ENCODE measurements around the gene TNFRSF19.
"Not testable (repeated sequence)": the region's sequence is repeated elsewhere in the genome, so short reads cannot be mapped to it uniquely, and the experiment has no call there.

The TNFRSF19 gene

DNA sequence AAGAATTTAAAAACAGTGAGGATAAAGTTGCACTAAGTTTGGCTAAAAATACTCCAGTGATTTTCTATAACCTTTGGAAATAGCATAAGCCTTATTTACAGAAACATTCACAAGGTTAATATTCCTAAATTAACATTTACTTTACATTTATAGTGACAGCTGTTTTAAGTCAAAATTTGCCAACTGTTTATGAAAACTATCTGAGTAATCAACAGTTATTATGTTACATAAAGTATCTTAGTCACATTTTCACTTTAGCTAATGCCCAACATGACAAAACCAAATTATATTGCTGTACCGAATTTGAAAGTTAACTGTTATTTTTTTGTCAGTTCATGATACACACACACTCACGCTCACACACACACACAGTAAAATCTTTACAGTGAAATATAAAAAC is 1.2 kb downstream of the TNFRSF19 start:
- no peak for DNase-seq

GRCh38 chr13:23572836-23573235 is 2.6 kb downstream of the TNFRSF19 start:
- DNase-seq = no peak

GRCh38 chr13:23574421-23575145 is 4.4 kb downstream of the TNFRSF19 start:
- no peak for DNase-seq

DNA sequence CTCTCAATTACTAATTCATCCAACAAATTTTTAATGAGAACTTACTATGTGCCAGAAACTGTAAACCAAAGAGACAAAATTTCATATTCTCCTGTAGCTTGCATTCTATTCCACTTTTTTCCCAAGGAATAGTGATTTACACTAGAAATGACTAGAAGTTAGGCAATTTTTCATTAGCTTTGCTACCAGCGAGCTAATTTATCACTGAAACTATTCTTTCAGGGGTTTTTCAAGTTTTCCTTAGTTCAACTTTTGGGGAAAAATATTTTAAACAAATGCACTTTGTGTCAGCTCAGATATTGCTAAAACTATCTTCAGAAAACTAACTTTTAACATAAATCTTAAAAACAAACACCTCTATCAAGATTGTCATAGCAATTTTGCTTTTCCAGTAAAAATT is 5.4 kb downstream of the TNFRSF19 start:
- DNase-seq = no peak

GRCh38 chr13:23578411-23579071 is 8.3 kb downstream of the TNFRSF19 start:
- DNase-seq = peak; percentile 70

DNA sequence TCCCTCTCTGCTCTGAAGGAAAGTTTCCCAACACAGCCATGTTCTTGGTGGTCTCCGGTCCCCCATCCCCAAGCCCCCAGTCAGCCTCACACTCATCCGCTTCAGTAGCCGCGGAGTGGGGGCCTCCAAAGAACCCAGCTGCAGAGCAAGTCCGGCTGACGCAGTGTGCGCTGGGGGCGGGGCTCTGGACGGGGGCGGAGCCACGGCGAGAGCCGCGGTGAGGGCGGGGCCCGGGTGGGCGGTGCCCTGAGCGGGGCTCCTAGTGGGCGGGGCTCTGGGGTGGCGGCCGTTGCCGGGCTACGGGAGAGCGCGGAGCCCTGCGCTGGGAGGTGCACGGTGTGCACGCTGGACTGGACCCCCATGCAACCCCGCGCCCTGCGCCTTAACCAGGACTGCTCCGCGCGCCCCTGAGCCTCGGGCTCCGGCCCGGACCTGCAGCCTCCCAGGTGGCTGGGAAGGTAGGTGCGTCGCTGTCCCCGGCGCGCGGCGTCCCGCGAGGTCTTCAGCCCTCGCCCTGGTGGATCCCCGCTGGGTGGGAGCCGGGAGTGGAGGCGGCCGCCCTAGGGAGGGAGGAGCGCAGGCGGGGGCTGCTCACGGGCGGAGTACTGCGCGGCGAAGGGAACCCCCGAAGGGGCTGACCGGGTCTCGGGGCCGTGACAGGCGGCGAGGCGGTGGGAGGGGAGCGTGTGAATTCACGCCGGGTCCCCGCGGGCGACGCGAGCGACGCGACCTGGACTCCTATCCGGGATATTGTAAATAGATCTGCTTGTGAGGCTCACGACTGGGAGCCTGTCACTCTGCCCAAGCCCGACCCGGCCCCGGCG is 9.1 kb downstream of the TNFRSF19 start:
- peak; percentile 94 for DNase-seq

GRCh38 chr13:23579896-23580683 is 9.9 kb downstream of the TNFRSF19 start:
- no peak for DNase-seq

- no peak for DNase-seq
Observed at GRCh38 chr13:23580684-23581060, 10.5 kb downstream of the TNFRSF19 start.

- no peak for DNase-seq
Observed at GRCh38 chr13:23583491-23583890, 13.3 kb downstream of the TNFRSF19 start.

GRCh38 chr13:23584275-23584674 is 14.1 kb downstream of the TNFRSF19 start:
- no peak for DNase-seq

GRCh38 chr13:23586336-23586735 is 16.1 kb downstream of the TNFRSF19 start:
- no peak for DNase-seq

DNA sequence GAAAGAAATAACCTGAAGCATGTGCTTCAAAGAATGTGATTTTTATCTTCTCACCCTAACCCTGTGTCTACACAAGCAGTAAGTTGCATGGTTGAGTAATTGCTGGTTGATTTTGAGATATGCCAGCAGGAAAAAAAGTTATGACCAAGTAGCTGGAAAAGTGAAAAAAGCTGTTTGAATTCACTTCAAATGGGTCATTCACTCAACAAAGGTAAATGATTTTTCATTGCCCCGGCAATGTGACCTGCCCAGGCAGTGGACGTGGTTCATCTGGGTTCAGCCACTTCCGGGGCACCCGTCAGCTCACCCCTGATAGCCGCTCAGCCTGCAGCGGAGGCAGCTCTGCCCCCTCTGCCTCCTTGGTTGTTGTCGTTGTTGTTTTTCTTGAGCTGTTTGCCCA is 18.5 kb downstream of the TNFRSF19 start:
- DNase-seq = no peak

- no peak for DNase-seq
Observed at GRCh38 chr13:23592596-23592995, 22.4 kb downstream of the TNFRSF19 start.

GRCh38 chr13:23593148-23593547 is 22.9 kb downstream of the TNFRSF19 start:
- no peak for DNase-seq

- DNase-seq = not testable (repeated sequence)
Observed at GRCh38 chr13:23594290-23594689, 24.1 kb downstream of the TNFRSF19 start.

DNA sequence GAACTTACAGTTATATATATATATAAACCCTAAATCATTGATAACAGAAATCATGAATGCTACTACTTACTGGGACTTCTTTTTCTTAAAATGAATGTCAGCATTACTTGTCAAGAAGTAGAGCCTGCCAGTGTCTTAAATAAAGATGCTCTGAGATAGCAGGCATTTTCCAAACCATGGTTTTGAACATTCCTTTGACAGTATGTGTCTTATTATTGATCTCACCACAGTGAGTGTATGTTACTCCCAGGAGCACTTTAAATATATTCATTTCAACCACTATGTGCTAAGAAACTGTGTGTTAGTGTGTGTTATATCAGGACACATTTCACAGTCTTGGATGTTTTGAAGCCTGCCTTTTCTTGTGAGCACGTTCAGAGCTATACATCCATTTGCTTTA is 28.2 kb downstream of the TNFRSF19 start:
- DNase-seq = no peak

- DNase-seq = no peak
Observed at GRCh38 chr13:23599083-23599925, 29.1 kb downstream of the TNFRSF19 start.

GRCh38 chr13:23600100-23600499 is 29.9 kb downstream of the TNFRSF19 start:
- no peak for DNase-seq

DNA sequence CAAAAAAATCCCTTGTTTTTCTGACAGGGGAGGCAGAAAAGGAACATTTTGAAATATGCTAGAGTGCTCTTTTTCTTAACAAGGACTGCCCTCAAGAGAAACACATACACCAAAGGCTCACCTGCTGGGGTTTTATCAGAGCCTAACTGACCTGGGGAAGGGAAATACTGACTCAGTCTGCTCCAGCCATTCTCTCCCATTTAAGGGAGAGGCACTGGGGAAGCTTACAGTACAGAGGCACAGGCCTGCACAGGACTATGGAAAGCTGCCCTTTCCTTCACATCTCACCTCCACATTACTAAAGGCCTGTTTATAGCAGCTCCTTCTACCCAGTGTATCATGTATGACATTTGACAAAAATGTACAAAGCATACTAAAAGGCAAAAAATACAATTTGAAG is 30.3 kb downstream of the TNFRSF19 start:
- no peak for DNase-seq

- no peak for DNase-seq
Observed at GRCh38 chr13:23605831-23606230, 35.6 kb downstream of the TNFRSF19 start.

DNA sequence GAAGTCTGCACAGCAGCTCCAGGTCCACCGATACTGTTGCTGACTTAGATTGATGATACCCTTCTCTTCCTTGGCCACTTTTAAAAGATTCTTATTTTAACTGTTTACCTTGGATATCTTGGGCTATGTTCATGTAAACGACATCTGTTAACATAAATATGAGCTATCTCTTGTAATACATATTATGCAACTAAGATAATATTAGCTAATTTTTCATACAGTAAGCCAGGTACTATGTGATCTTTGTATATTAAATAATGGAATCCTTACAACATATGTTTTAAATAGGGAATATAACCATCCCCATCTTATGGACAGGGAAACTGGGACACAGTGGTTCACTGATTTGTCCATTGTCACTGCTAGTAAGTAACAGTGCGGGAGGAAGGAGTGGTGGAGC is 37.9 kb downstream of the TNFRSF19 start:
- no peak for DNase-seq
